LoVo (cell line): ENCODE data around the gene P2RY6.

Source experiments
- DNase-seq: peaks from one replicate; pipeline ENCODE4 v3.0.0-alpha.2; 2016; ENCODE audit warnings: low spot score

Gene P2RY6

DNA sequence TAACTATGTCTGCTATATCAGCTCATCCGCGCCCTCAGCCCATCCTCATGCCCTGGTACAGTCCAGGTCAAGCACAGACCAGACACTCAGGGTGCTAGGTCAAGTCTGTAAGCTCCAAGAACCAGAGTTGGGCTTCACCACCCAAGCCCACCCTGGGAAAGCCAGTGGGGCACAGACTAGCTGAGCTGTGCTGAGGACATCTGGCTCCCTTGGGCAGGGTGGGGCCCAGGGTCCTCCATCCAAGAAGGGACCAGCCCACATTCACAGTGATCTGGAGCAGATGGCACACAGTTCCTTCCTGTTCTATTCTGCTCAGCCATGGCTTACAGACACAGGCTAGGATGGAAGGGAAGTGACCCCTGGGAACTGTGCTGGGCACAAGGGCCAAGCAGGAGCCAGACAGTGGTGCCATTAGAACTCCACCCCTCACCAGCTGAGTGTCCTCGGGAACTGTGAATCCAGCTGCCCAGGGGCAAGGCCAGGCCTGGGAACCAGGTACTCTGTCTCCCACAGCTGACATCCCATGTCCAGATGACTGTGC is 9.1 kb downstream of the P2RY6 start:
- DNase-seq, result no peak

DNA sequence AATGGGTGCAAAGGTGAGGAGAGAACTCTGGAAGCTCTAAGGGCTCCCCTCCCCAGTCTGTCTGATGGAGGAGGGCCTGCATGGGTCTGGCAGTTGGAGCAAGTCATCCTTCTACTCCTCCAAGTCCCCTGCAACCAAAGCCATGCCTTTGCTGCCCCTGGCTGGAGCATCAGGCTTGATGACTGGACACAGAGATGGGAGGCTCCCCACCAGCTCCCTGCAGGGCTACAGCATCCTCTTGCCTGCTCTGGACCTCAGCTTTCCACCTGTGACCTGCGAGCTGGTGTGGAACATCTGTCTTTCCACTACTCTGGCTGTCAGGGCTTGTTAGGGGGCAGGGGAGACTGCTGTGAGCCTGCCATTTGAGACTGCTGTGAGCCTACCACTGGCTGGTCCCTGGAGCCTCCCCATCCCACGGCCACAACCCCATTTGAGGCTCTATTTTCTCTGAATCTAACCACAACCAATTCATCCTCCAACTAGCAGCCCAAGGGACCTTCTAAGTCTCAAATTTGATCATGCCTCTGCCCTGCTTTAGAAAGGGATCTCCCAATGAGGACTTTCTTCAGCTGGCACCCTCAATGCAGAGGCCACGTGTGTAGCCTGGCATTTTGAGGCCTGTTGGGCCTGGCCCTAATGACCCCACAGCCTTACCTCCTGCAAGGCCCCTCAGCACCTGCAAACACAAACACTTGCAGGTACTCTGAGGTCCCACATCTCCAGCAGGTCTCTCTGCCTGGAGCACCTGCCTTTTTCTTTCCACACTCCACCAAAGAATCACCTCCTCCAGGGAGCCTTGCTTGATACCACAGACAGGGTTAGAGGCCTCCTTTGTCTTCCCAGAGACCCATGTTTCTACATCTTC is 9.9 kb downstream of the P2RY6 start:
- DNase-seq, result no peak

DNA sequence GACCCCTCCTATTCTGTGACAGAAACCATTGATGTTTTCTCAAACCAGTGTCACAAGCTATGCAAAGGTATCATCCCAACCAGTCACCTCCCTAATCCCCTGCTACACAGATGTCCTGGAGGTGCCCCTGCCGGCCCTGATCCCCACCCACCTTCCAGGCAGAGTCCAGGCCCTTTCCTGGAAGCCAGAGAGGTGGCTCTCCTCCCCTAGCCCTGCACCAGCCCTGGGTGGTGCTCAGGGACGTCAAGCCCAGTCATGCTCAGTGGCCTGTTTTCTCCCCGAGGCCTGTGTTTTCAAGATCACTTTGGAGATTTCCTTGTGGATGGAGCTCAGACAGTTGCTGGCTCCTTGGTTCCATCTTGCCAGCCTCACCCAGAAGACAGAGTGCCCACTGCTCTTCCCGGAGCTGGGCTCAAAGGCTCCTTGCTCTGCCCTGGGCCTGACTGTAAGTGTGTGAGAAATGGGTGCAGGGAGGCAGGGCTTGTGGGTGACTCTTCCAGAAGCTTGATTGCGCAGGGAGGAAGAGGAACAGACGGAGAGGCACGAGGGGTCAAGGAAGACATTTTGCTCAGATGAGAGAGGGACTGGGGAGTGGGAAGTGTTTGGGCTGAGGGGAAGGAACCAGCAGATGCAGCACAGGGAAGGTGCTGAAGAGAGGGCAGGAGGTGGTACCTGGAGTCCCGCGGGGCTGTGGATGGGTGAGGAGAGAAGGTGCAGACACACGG is 11.3 kb downstream of the P2RY6 start:
- DNase-seq, result no peak

DNA sequence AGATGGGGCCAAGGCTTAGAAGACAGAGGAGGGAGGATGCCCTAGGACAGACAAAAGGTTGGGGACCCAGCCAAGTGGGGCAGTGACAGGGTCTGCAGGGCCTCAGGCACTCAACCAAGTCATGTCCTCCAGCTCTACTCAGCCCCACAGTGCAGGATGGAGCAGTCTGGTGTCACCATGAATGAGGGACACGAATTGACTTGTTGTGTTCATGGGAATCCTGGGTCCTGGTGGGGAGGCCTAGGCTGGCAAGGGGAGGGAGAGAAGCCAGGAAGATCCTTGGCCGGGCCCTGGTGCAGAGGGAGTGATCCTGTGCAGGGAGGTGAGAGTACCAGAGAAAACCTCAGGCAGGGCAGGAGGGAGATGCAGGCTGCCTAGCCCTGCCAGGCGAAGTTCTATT is 12.0 kb downstream of the P2RY6 start:
- no peak for DNase-seq

DNA sequence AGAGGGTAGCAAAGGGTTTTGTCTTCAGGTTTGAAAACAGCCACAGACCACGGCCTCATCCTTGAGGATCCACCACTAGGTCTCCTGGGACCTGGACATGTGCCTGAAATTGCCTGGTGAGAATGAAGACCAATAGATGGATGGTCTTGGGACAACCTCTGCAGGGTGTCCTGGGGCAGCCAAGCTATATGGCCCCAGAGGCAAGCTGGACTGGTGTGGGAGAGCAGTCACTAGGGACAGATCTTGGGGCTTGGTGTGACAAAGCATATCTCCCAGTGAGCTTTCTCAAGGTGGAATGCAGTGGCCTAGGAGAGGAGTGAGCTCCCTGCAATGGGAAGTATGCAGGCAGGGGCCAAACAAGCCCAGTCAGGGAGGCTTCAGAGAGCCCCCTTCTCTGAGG is 13.6 kb downstream of the P2RY6 start:
- no peak for DNase-seq

DNA sequence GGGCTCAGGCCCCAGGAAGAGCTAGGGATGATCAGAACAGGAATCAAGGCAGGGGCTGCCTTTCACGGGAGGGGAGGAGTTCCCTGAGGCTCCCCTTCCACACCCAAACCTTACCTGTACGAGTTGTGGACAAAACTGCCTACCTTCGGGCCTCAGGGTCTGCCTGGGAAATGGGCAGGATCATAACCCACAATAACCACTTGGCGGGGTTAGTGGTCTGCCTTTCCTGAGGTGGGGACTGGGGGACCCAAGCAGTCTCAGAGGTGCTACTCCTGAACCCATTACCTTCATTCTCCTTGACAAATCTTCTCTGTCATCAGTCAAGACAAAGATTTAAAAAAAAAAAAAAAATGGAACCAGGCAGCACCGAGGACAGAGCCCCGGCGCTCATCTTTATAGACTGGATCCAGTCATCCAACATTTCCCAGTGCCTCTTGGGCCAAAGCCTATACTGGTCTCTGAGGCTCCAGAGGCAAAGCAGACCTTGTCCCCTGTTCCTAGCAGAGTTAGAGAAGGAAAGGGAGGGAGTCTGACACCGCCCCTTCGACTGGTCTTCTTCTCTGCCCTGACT is 14.2 kb downstream of the P2RY6 start:
- no peak for DNase-seq

DNA sequence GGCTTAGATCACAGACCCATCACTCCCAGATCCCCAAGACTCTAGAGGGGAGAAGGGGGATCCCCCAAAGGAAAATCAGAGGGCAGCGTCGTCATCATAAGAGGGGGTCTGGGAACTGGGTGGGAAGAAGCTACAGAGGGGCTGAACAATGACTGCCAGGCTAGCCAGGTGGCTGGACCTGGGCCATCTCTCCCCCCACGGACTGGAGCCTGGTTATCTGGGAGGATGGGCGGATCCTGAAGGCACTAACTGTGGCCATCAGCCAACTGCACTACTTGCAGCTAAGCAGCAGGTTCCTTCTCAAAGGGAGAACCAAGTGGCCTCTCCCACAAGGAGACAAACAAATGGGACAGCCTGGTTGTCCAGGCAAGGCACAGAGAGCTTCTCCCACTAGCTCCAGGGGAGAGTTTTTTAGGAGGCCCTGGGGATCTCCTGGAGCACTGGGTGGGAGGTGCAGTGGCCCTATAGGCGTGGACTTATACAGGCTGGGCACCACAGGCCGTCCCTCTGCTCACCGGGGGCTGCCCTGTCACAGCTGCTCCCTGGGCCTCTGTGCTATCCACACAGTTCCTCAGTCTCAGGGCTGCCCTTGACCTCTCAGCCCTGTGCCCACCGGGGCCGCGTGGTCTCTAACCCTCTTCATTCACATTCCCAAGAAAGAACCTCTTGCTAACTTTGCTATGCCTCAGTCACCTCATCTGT is 15.4 kb downstream of the P2RY6 start:
- DNase-seq, result no peak

DNA sequence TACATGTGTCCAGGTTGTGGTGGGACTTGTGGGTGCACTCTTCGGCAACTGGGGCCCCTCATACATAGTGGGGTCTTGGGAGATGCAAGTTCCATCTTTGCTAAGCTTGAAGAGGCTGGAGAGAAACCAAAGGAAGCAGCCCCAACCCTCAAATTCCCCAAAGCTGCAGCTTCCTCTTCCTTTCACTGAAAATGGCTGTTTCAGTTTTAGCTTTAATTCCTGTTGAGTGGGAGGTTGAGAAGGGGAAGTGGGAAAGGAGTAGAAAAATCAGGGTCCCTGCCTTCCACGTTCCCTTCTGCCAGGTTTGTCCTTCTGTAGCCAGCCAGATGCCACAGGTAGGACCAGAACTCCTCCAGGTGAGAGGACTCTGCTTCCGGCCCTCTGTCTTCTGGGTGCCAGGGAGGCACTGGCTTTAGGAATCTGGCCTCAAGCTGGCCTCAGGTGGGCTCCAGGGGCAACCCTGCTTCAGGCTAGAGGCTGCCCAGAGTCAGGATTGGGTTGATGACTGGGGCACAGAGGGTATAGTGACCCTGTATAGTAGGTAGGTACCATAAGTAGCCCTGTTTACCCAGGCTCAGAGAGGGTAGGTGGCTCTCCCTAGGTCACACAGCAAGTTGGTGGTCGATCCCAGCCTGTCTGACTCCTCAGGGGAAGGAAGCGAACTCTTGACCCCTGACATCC is 16.2 kb downstream of the P2RY6 start:
- no peak for DNase-seq

DNA sequence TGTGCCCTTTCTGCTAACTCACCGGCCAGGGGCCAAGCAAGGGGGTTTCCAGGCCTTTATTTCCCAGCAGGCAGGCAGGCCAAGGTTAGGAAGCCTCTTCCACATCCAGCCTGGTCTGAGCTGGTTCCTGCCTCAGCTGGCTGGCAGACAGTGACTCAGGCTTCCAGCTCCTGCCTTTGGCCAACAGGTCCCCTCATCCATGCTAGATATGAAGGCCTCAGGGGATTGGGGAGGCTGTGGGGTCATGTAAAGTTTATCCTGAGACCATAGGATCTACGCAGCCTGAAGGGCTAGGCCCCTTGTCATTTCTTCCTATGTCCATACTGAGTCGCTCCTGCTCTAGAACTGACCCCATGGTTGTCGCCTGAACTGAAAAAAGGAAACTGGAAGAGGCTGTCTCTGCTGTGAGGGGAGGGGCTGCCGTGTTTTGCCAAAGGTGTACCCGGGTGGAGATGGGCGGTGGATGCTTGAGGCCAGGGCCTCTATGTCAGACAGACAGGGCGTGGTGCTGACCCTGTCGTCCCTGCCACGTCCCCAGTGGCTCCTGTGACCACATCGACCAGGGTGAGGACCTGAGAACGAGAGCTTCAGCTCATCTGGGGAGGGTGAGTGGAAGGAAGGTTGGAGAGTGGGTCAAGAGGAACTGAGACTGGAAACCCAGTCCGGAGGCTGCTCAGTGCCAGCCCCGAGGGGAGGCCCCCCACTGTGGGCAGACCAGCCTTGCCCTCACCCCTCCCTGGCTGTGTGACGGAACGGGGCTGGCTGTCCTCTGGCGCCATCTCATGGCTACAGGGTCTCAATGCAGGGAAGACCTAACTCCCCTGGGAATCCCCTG is 17.0 kb downstream of the P2RY6 start:
- DNase-seq, result peak; percentile 55

DNA sequence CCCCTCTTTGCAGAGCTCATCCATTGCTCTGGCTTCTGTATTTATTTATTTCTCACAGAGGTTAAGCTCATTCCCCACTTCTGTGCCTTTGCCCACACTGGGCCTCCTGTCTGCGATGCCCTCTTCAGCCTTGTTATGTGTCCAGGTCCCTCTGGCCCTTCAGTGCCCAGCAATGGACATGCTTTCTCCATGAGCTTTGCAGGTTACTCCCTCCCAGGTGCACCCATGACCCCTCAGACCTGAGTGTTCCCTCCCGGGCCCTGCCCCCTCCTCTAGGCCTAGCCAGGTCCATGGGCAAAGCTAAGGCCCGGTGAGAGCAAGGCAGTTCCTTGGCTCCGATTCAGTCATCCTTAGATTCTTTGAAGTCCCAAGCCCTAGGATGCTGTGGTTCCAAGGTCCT is 18.4 kb downstream of the P2RY6 start:
- no peak for DNase-seq

DNA sequence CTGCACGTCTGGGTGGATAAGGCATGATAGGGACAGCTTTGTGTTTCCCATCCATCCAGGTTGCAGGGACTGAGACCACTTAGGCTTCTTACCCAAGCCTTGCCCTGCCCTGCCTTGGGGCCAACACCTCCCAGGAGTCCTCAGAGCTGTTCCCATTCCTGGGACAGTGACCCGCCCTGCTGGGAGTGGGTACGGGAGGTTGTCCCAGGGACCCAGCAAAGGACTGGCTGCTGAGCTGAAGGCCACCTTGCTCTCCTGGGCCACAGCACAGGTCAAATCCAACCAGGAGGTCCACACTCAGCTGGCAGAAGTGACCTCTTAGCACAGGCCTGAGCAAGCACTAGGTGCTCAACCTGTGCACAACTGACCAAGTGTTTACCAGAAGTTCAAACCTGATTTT is 19.1 kb downstream of the P2RY6 start:
- no peak for DNase-seq

DNA sequence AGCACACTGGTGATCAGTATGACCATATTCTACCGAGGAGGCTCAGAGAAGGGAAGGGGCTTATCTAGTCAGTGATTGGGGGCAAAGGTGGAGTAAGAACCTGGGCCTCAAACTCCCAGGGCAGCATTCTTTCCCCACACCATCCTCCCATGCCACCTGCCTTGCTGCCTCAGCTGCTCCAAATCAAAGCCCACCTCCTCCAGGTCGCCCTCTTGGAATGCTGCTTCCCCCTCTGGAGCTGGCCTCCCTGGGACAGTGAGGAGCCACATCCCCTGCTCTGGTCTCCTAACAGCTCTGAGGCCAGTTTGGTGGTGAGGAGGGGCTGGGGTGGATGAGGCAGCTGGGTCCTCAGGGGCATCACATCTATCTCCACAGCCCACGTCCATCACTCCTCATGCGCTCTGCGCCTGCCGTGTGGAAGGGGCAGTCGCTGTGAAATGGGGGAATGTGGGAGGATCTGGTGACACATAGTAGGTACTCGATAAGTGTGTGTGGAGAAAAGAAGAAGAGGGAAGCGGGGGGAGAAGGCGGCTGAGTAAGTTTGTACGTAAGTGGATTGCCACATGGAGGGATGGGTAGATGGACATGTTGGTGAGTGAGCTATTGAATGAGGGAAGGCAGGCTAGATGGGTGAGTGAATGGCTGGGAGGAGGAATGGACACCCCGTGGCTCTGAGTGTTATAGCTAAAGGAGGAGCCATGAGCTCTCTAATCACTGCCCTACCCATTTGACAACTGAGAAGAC is 19.8 kb downstream of the P2RY6 start:
- no peak for DNase-seq

DNA sequence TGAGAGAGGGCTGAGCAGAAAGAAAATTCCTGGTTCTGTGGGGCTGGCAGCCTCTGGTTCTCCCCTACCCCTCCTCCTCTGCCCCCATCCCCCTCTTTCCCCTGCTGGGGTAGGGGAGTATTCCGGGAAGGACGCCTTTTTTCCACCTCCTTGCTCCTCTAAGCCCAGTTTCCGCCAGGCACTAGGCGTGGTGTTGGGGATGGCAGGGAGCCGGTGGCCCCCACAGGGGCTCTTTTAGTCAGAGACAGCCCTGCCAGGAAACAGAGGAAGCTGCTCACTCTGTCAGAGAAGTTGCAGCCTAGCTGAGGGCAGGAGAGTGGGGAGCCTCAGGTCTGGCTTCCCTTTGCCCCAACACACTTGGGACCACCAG is 20.4 kb downstream of the P2RY6 start:
- DNase-seq, result no peak

DNA sequence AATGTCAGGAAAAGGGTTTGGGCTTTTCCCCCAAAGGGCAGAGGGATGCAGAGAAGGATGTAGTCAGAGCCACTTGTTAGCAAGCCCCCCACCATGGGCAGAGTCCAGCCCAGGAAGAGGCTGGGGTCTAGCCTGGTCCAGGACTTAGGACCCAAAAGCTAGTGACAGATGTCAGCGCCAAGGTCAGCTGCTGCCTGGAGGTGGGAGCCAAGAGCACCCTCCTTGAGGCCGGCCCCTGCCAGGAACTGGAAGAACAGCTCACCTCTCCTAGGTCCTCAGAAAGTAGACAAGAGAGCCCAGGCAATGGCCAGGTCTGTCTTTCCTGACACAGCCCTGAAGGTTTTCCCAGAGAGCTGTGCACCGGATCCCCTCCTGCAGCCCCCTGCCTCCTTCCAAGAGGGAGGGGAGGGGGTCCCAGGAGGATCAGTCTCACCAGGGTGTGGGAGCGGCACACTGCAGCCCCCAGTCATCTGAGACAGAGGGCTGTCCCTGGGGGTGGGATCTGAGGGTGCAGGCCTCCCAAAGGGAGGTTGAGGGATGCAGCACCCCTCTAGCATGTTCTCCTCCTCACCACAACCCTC is 21.3 kb downstream of the P2RY6 start:
- DNase-seq, result no peak

DNA sequence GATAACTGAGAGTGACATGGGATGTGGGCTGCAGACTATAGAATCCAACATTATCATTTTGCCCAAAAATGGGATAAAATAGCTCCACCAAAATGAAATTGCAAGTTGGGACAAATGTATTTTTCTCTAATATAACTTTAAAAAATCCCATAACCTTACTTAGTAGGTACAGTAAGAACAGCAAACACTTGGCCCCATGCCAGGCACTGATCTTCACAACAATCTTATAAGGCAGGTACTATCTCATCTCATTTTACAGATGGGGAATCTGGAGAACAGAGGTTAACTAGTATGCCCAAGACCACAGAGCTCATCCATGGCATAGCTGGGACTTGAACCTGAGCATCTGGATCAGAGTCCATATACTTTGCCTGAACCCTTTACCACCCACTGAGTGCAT is 22.5 kb downstream of the P2RY6 start:
- no peak for DNase-seq

DNA sequence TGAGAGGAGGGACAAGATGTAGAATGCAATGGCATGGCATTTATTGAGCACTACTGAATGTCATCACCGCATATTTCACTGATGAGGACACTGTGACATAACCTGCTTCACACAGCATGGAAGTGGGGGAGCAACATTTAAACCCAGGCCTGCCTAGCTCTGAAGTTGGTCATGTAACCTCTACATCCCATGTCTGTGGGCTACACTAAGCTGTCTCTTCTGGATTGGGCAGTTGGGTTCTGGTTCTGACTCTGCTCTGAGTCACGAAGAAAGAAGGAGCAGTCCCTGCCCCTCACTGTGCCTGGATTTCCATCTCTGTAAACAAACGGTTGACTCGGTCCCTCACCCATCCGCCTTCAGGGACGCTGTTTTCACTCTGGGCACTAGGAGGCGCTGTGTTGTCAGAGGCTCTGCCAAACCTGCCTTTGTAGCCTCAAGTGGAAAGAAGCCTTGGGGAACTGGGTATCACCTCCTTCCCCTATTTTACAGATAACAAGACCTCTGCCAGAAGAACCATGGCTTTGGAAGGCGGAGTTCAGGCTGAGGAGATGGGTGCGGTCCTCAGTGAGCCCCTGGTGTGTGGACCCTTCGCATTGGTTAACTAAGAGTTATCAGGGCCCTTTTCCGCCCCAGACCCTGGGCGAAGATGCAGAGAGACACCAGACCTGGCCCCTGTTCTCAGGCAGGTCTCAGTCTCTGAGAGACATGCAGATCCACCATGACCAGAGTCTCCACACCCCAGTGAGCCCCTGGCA is 23.3 kb downstream of the P2RY6 start:
- DNase-seq, result peak; percentile 60

DNA sequence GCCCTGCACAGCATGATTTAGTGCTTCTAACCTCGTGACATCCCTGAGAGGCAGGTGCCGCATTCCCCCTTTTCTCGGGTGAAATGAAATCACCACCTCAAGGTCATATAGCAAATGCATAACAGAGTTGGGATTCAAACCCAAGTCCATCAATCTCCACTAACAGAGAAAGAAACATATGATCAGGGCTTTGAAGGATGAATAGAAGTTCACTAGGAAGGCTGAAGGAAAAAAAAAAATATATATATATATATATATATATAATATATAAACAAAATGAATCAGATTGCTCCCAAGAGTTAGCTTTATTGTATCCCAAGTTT is 23.8 kb downstream of the P2RY6 start:
- no peak for DNase-seq

DNA sequence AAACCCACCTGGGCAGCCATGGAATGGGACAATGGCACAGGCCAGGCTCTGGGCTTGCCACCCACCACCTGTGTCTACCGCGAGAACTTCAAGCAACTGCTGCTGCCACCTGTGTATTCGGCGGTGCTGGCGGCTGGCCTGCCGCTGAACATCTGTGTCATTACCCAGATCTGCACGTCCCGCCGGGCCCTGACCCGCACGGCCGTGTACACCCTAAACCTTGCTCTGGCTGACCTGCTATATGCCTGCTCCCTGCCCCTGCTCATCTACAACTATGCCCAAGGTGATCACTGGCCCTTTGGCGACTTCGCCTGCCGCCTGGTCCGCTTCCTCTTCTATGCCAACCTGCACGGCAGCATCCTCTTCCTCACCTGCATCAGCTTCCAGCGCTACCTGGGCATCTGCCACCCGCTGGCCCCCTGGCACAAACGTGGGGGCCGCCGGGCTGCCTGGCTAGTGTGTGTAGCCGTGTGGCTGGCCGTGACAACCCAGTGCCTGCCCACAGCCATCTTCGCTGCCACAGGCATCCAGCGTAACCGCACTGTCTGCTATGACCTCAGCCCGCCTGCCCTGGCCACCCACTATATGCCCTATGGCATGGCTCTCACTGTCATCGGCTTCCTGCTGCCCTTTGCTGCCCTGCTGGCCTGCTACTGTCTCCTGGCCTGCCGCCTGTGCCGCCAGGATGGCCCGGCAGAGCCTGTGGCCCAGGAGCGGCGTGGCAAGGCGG is 24.5 kb downstream of the P2RY6 start:
- no peak for DNase-seq

DNA sequence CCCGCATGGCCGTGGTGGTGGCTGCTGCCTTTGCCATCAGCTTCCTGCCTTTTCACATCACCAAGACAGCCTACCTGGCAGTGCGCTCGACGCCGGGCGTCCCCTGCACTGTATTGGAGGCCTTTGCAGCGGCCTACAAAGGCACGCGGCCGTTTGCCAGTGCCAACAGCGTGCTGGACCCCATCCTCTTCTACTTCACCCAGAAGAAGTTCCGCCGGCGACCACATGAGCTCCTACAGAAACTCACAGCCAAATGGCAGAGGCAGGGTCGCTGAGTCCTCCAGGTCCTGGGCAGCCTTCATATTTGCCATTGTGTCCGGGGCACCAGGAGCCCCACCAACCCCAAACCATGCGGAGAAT is 25.1 kb downstream of the P2RY6 start:
- DNase-seq, result no peak
